K562 (cell line): ENCODE results near the gene FOS. TPM values are rescaled to one million over a fixed set of nuclear protein-coding genes. Genes with fewer than 3 reads are reported as not detected.

Experiments used
- ARID1B ChIP-seq: fragments of 450-650 bp; IDR thresholded peaks from 2 replicates; pipeline ENCODE4 v1.6.1; 2016; ENCODE audit warnings: antibody characterized with exemption, mild to moderate bottlenecking, inconsistent platforms
- CBX5 ChIP-seq: IDR thresholded peaks from 2 replicates; pipeline ENCODE4 v1.6.1; 2014; ENCODE audit warnings: low read depth, borderline replicate concordance
- FOSL1 ChIP-seq: fragments of 200-800 bp; sonication (Bioruptor generic); conservative IDR thresholded peaks from 2 replicates; pipeline ENCODE4 v1.6.1; 2016; ENCODE audit warnings: missing genetic modification characterization, missing compliant biosample characterization
- FOXJ3 ChIP-seq: sonication (generic); formaldehyde crosslinking; IDR thresholded peaks from 2 replicates; pipeline ENCODE4 v1.4.0; 2020; ENCODE audit warnings: mild to moderate bottlenecking, missing genetic modification reagents
- HDAC3 ChIP-seq: fragments of 450-650 bp; IDR thresholded peaks from 2 replicates; pipeline ENCODE4 v1.6.1; 2018; ENCODE audit warnings: borderline replicate concordance, mild to moderate bottlenecking, moderate library complexity; ENCODE audit not compliant: partially characterized antibody
- HMG20A ChIP-seq: fragments of 450-650 bp; formaldehyde crosslinking; conservative IDR thresholded peaks from 2 replicates; pipeline ENCODE4 v1.4.0; 2020; ENCODE audit warnings: mild to moderate bottlenecking, mixed read lengths
- IFI16 ChIP-seq: fragments of 250-450 bp; sonication (Bioruptor Pico); IDR thresholded peaks from 2 replicates; pipeline ENCODE4 v2.1.2; 2022; ENCODE audit warnings: mild to moderate bottlenecking, inconsistent platforms
- NCOA1 ChIP-seq: fragments of 450-650 bp; IDR thresholded peaks from 2 replicates; pipeline ENCODE4 v1.6.1; 2016; ENCODE audit warnings: low read depth
- PTBP1 ChIP-seq: fragments of 200-400 bp; formaldehyde crosslinking; IDR thresholded peaks from 2 replicates; pipeline ENCODE4 v1.6.1; 2017; ENCODE audit warnings: low read depth, low read length
- RBM17 ChIP-seq: fragments of 200-400 bp; formaldehyde crosslinking; IDR thresholded peaks from 2 replicates; pipeline ENCODE4 v1.6.1; 2017; ENCODE audit warnings: low read depth, mild to moderate bottlenecking, low read length, borderline replicate concordance
- SMC3 ChIP-seq: conservative IDR thresholded peaks from 2 replicates; pipeline ENCODE4 v1.6.1; 2011; ENCODE audit warnings: low read depth, low read length, improper control_type of control experiment; ENCODE audit not compliant: insufficient read depth
- TRIM24 ChIP-seq, 2 experiments: fragments of 450-650 bp; IDR thresholded peaks; 2 replicates each; pipeline ENCODE4 v1.6.1; 2016
- ZEB2 ChIP-seq: fragments of 450-650 bp; IDR thresholded peaks from 2 replicates; pipeline ENCODE4 v1.6.1; 2016
- ZNF143 ChIP-seq: sonication (generic); formaldehyde crosslinking; IDR thresholded peaks from 2 replicates; pipeline ENCODE4 v1.9.0; 2022; ENCODE audit warnings: mild to moderate bottlenecking, missing genetic modification reagents
- ZNF232 ChIP-seq: sonication (generic); formaldehyde crosslinking; IDR thresholded peaks from 2 replicates; pipeline ENCODE4 v1.8.0; 2022; ENCODE audit warnings: mild to moderate bottlenecking, missing genetic modification reagents
- ZNF436 ChIP-seq: fragments of 250-450, 450-650 bp; sonication (Bioruptor Pico); formaldehyde crosslinking; IDR thresholded peaks from 2 replicates; pipeline ENCODE4 v1.7.0; 2020; ENCODE audit warnings: mild to moderate bottlenecking
- ZNF583 ChIP-seq: fragments of 250-450 bp; sonication (Bioruptor Pico); IDR thresholded peaks from 2 replicates; pipeline ENCODE4 v1.4.0; 2020
- ZNF778 ChIP-seq: fragments of 450-650 bp; formaldehyde crosslinking; IDR thresholded peaks from 2 replicates; pipeline ENCODE4 v1.4.0; 2020; ENCODE audit warnings: mild to moderate bottlenecking, moderate library complexity
- polyA plus RNA-seq, 8 experiments: library from polyadenylated mRNA; depleted of rRNA in 4 of 8; stranded (reverse) in 5 of 8; unstranded in 3 of 8; fragments of >200 nt; fragmentation: Nextera tagmentation in 2 of 8; fragmentation: Illumina TruSeq in 1 of 8; extraction: Ambion mirVana in 2 of 8; extraction: Trizol in 1 of 8; gene quantifications; 2 replicates each; pipeline versions ENCODE4 v1.2.1 to v1.2.3, GENCODE V29; 2011 to 2014; ENCODE audit warnings: inconsistent platforms in 1 of 8, missing spikeins in 1 of 8
- total RNA-seq, 7 experiments: library from RNA; depleted of rRNA in 6 of 7; stranded (reverse); fragments of >200 nt in 6 of 7; fragmentation: Illumina TruSeq in 2 of 7; extraction: Trizol in 2 of 7; gene quantifications; 2 replicates each; pipeline versions ENCODE4 v1.2.1 to v1.2.3, GENCODE V29; 2011 to 2021; ENCODE audit warnings: low replicate concordance in 1 of 7
- TF ChIP-seq, protein P1 (sequence below): sonication (generic); IDR thresholded peaks from 2 replicates; pipeline ENCODE4 v1.6.1; 2016
- TF ChIP-seq, protein P2 (sequence below): fragments of 250-450 bp; sonication (Bioruptor Pico); IDR thresholded peaks from 2 replicates; pipeline ENCODE4 v1.8.0; 2021; ENCODE audit warnings: mild to moderate bottlenecking, moderate library complexity
- TF ChIP-seq, protein P3 (sequence below): fragments of 150-350 bp; conservative IDR thresholded peaks from 2 replicates; pipeline ENCODE4 v1.6.1; 2014; ENCODE audit warnings: low read length
- TF ChIP-seq, protein P4 (sequence below): fragments of 250-450 bp; sonication (Bioruptor Pico); IDR thresholded peaks from 2 replicates; pipeline ENCODE4 v1.5.0; 2021
- TF ChIP-seq, protein P5 (sequence below): fragments of 250-450 bp; sonication (Bioruptor Pico); IDR thresholded peaks from 2 replicates; pipeline ENCODE4 v1.8.0; 2022; ENCODE audit warnings: moderate library complexity, mild to moderate bottlenecking, inconsistent platforms

The FOS gene
- total and polyA plus RNA-seq, 9 of the 15 experiments (the other 6 are each of a cell fraction or from before 2014, with no cell fraction given) = 0.54 to 13.8 (median 8.9) TPM

DNA sequence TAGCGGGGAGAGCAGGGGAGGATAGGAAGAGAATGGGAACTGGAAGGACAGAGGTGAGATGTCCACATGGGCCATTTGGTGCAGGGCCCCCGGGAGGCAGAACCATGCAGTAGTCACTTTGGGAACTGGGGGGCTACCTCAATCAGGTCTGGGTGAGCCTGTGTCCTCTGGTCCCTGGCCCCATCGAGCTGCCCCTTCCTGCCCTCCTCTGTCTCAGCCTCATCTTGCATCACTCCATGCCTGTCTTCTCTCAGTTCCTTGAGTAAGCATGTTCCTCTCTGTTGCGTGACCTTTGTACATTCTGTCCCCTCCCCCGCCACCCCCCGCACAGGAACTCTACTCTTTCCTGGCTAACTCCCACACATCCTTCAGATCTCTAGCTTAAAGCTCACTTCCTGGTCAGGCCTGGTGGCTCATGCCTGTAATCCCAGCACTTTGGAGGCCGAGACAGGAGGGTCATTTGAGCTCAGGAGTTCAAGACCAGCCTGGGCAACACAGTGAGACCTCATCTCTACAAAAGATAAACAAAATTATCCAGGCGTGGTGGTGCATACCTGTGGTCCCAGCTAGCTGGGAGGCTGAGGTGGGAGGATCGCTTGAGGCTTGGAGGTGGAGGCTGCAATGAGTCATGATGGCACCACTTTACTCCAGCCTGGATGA lies 23.2 kb downstream of the FOS start (continued):
- TF ChIP-seq ZNF778 (CRISPR knock-in tag) = no peak
- TF ChIP-seq ZNF583 (CRISPR knock-in tag) = no peak
- TF ChIP-seq RBM17 = no peak
- TF ChIP-seq ZNF232 (CRISPR knock-in tag) = no peak
- peak; percentile 63 for TF ChIP-seq ARID1B
- TF ChIP-seq, protein P1, sequence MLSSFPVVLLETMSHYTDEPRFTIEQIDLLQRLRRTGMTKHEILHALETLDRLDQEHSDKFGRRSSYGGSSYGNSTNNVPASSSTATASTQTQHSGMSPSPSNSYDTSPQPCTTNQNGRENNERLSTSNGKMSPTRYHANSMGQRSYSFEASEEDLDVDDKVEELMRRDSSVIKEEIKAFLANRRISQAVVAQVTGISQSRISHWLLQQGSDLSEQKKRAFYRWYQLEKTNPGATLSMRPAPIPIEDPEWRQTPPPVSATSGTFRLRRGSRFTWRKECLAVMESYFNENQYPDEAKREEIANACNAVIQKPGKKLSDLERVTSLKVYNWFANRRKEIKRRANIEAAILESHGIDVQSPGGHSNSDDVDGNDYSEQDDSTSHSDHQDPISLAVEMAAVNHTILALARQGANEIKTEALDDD = no peak
- TF ChIP-seq, protein P2, sequence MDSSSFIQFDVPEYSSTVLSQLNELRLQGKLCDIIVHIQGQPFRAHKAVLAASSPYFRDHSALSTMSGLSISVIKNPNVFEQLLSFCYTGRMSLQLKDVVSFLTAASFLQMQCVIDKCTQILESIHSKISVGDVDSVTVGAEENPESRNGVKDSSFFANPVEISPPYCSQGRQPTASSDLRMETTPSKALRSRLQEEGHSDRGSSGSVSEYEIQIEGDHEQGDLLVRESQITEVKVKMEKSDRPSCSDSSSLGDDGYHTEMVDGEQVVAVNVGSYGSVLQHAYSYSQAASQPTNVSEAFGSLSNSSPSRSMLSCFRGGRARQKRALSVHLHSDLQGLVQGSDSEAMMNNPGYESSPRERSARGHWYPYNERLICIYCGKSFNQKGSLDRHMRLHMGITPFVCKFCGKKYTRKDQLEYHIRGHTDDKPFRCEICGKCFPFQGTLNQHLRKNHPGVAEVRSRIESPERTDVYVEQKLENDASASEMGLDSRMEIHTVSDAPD (CRISPR knock-in tag) = no peak
- TF ChIP-seq, protein P3, sequence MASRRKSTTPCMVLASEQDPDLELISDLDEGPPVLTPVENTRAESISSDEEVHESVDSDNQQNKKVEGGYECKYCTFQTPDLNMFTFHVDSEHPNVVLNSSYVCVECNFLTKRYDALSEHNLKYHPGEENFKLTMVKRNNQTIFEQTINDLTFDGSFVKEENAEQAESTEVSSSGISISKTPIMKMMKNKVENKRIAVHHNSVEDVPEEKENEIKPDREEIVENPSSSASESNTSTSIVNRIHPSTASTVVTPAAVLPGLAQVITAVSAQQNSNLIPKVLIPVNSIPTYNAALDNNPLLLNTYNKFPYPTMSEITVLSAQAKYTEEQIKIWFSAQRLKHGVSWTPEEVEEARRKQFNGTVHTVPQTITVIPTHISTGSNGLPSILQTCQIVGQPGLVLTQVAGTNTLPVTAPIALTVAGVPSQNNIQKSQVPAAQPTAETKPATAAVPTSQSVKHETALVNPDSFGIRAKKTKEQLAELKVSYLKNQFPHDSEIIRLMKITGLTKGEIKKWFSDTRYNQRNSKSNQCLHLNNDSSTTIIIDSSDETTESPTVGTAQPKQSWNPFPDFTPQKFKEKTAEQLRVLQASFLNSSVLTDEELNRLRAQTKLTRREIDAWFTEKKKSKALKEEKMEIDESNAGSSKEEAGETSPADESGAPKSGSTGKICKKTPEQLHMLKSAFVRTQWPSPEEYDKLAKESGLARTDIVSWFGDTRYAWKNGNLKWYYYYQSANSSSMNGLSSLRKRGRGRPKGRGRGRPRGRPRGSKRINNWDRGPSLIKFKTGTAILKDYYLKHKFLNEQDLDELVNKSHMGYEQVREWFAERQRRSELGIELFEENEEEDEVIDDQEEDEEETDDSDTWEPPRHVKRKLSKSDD = no peak
- peak; percentile 78 for TF ChIP-seq TRIM24 (IDR thresholded peaks at IDR 0.05)
- no peak for TF ChIP-seq CBX5
- TF ChIP-seq, protein P4, sequence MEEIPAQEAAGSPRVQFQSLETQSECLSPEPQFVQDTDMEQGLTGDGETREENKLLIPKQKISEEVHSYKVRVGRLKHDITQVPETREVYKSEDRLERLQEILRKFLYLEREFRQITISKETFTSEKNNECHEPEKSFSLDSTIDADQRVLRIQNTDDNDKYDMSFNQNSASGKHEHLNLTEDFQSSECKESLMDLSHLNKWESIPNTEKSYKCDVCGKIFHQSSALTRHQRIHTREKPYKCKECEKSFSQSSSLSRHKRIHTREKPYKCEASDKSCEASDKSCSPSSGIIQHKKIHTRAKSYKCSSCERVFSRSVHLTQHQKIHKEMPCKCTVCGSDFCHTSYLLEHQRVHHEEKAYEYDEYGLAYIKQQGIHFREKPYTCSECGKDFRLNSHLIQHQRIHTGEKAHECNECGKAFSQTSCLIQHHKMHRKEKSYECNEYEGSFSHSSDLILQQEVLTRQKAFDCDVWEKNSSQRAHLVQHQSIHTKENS (CRISPR knock-in tag) = no peak
- TF ChIP-seq IFI16 (CRISPR knock-in tag) = no peak
- peak; percentile 49; the same call in 1 of the 2 replicates for TF ChIP-seq FOSL1
- TF ChIP-seq FOXJ3 (CRISPR knock-in tag) = no peak
- no peak for TF ChIP-seq NCOA1
- TF ChIP-seq ZNF143 = no peak
- TF ChIP-seq PTBP1 = no peak
- TF ChIP-seq HDAC3 = no peak
- TF ChIP-seq ZNF436 (CRISPR knock-in tag) = no peak
- no peak for TF ChIP-seq HMG20A (CRISPR knock-in tag)
- TF ChIP-seq SMC3 = no peak
- TF ChIP-seq, protein P5, sequence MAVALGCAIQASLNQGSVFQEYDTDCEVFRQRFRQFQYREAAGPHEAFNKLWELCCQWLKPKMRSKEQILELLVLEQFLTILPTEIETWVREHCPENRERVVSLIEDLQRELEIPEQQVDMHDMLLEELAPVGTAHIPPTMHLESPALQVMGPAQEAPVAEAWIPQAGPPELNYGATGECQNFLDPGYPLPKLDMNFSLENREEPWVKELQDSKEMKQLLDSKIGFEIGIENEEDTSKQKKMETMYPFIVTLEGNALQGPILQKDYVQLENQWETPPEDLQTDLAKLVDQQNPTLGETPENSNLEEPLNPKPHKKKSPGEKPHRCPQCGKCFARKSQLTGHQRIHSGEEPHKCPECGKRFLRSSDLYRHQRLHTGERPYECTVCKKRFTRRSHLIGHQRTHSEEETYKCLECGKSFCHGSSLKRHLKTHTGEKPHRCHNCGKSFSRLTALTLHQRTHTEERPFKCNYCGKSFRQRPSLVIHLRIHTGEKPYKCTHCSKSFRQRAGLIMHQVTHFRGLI = no peak
- no peak for TF ChIP-seq ZEB2
